ENCODE measurements around the gene SEMA3G. TPM values are rescaled to one million over a fixed set of nuclear protein-coding genes. Genes with fewer than 3 reads are reported as not detected.

SEMA3G gene
- polyA plus RNA-seq, 1 donor (not counting 4 experiments of a cell fraction or from before 2014, with no cell fraction given), result 0.07 TPM

GRCh38 chr3:52443791-52444687, 864 bp downstream of the SEMA3G start:
- Histone ChIP-seq H3K9ac (ENCODE audit: control insufficient read depth, extremely low read depth, insufficient read depth, low read length) (no peak overlapping the region), H3K9me3 (ENCODE audit: control insufficient read depth, low read depth, low read length) (no peaks in the 10 kb centered on the region), H3K4me2 (ENCODE audit: control insufficient read depth, extremely low read depth, insufficient read depth, low read depth, low read length) (no peak overlapping the region), H3K9me1 (ENCODE audit: control insufficient read depth, extremely low read depth, insufficient read depth, low read length) (no peaks in the 10 kb centered on the region), H3K4me3 (ENCODE audit: control insufficient read depth in 2 of 3, extremely low read depth in 1 of 3, insufficient read depth in 2 of 3, low read depth in 1 of 3, low read length in 3 of 3) (no peak overlapping the region), H3K4me1 (ENCODE audit: control insufficient read depth, extremely low read depth, insufficient read depth, low read length) (no peaks in the 10 kb centered on the region), H2AFZ (ENCODE audit: control insufficient read depth, low read length) (no peak overlapping the region), H3K27me3 (ENCODE audit: control insufficient read depth, extremely low read depth, insufficient read depth, low read length) (no peaks in the 10 kb centered on the region), H3K79me2 (ENCODE audit: control insufficient read depth, insufficient read depth, low read length) (no peaks in the 10 kb centered on the region), H4K20me1 (ENCODE audit: control insufficient read depth, extremely low read depth, insufficient read depth, low read length) (no peaks in the 10 kb centered on the region), H3K27ac (ENCODE audit: control insufficient read depth, insufficient read depth, low read length) (no peak overlapping the region), H3K36me3 (ENCODE audit: control insufficient read depth in 2 of 2, extremely low read depth in 1 of 2, insufficient read depth in 2 of 2, low read length in 2 of 2) (no peaks in the 10 kb centered on the region)
- DNase-seq (ENCODE audit: low read depth, low spot score) (no peak), FAIRE-seq (no peak)
- TF ChIP-seq CTCF (optimal IDR thresholded peaks at IDR 0.05 in 1 of 3, IDR thresholded peaks at IDR 0.05 in 1 of 3, conservative IDR thresholded peaks at IDR 0.05 in 1 of 3; ENCODE audit: extremely low read depth in 1 of 3, insufficient read depth in 2 of 3, low read length in 3 of 3), result no peak
- TF ChIP-seq EZH2 (IDR thresholded peaks at IDR 0.05; ENCODE audit: low read length), result no peak
- dilution Hi-C loops (cut with MboI; ENCODE audit: extremely low pct_ligation_motif_present, low sequenced_read_pairs), result no loop called here

GRCh38 chr3:52443268-52443610, 1.7 kb downstream of the SEMA3G start:
- Histone ChIP-seq H3K9me3 (ENCODE audit: control insufficient read depth, low read depth, low read length) (no peaks in the 10 kb centered on the region), H2AFZ (ENCODE audit: control insufficient read depth, low read length) (no peak overlapping the region), H3K27ac (ENCODE audit: control insufficient read depth, insufficient read depth, low read length) (no peak overlapping the region), H3K9ac (ENCODE audit: control insufficient read depth, extremely low read depth, insufficient read depth, low read length) (no peak overlapping the region), H3K4me1 (ENCODE audit: control insufficient read depth, extremely low read depth, insufficient read depth, low read length) (peaks cover under 1% of the 10 kb centered on the region), H4K20me1 (ENCODE audit: control insufficient read depth, extremely low read depth, insufficient read depth, low read length) (no peaks in the 10 kb centered on the region), H3K27me3 (ENCODE audit: control insufficient read depth, extremely low read depth, insufficient read depth, low read length) (no peaks in the 10 kb centered on the region), H3K79me2 (ENCODE audit: control insufficient read depth, insufficient read depth, low read length) (no peaks in the 10 kb centered on the region), H3K4me2 (ENCODE audit: control insufficient read depth, extremely low read depth, insufficient read depth, low read depth, low read length) (no peak overlapping the region), H3K36me3 (ENCODE audit: control insufficient read depth in 2 of 2, extremely low read depth in 1 of 2, insufficient read depth in 2 of 2, low read length in 2 of 2) (no peaks in the 10 kb centered on the region), H3K9me1 (ENCODE audit: control insufficient read depth, extremely low read depth, insufficient read depth, low read length) (no peaks in the 10 kb centered on the region), H3K4me3 (ENCODE audit: control insufficient read depth in 2 of 3, extremely low read depth in 1 of 3, insufficient read depth in 2 of 3, low read depth in 1 of 3, low read length in 3 of 3) (no peak overlapping the region)
- dilution Hi-C loops (cut with MboI; ENCODE audit: extremely low pct_ligation_motif_present, low sequenced_read_pairs), result no loop called here
- no peak for TF ChIP-seq CTCF (optimal IDR thresholded peaks at IDR 0.05 in 1 of 3, IDR thresholded peaks at IDR 0.05 in 1 of 3, conservative IDR thresholded peaks at IDR 0.05 in 1 of 3; ENCODE audit: extremely low read depth in 1 of 3, insufficient read depth in 2 of 3, low read length in 3 of 3)
- no peak for TF ChIP-seq EZH2 (IDR thresholded peaks at IDR 0.05; ENCODE audit: low read length)
- DNase-seq (ENCODE audit: low read depth, low spot score), result no peak
- no peak for FAIRE-seq
